ENCODE results near the gene MC2R. TPM values are rescaled to one million over a fixed set of nuclear protein-coding genes. Genes with fewer than 3 reads are reported as not detected.

MC2R gene
- total RNA-seq (2022; extraction: Qiagen RNA extraction), result not detected in 5 replicates

DNA sequence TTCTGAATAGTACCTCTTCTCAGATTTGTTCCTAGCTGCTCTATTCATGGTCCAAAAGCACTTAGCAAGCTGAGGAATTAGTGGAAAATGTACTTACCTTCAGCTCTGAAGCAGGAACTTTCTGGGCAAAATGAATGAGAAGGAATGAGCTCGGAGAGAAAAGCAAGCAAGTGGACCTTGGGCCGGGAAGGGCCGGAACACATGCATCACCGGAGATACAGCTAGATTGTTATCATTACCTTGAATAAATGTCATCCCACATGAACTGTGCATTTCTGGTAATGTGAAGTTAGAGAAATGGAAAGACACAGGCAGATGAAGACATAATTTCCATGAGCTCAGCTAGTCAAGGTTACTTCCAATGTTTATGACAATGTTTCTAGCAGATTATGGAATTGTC is at the start of gene MC2R:
Gene MC2R, minus strand, starts transcription at position 146 of the 400 bp plus-strand sequence. CDS start 30,018 bp downstream, outside the sequence.

Other genes with a start within 250 kb of the MC2R start
- 22.9 to 27.2 TPM (median 25.1 TPM) in 5 replicates for gene FAM210A, start 189.0 kb downstream of the MC2R start, total RNA-seq (2022; extraction: Qiagen RNA extraction)
- 16.2 to 19.2 TPM (median 18.1 TPM) in 5 replicates for gene RNMT, start 188.9 kb downstream of the MC2R start, total RNA-seq (2022; extraction: Qiagen RNA extraction)
- gene MC5R, start 91.4 kb downstream of the MC2R start, total RNA-seq (2022; extraction: Qiagen RNA extraction), result not detected in 5 replicates
- 1.0 to 2.1 TPM (median 1.1 TPM) in 5 replicates for gene ZNF519, start 216.9 kb upstream of the MC2R start, total RNA-seq (2022; extraction: Qiagen RNA extraction)

Data from A549 treated with Hydrocortisone at 1 μM for 4 hours (cell line).